Lower lobe of right lung (tissue), 2 donors: Measurements from ENCODE around the gene FBLN2. TPM values are rescaled to one million over a fixed set of nuclear protein-coding genes. Genes with fewer than 3 reads are reported as not detected.
A peak's percentile ranks its signal among the peaks of the same experiment; 100 is the strongest.

ENCODE experiments used
- ATAC-seq, 2 donors: fragments of 200-7000 bp; cut with Tn5 transposase; one replicate each; pipeline ENCODE4 v1.9.1; 2020 to 2022; ENCODE audit warnings: mild to moderate bottlenecking in 2 of 2, moderate library complexity in 2 of 2
- DNase-seq: peaks from one replicate; pipeline ENCODE4 v3.0.0-alpha.2; 2020
- H3K27ac ChIP-seq: fragments of 200-600 bp; one replicate; pipeline ENCODE4 v1.8.0; 2022
- H3K27me3 ChIP-seq: fragments of 200-600 bp; one replicate; pipeline ENCODE4 v1.8.0; 2022; ENCODE audit warnings: low read depth
- H3K36me3 ChIP-seq: fragments of 200-600 bp; one replicate; pipeline ENCODE4 v1.8.0; 2022; ENCODE audit warnings: mild to moderate bottlenecking
- H3K4me1 ChIP-seq: fragments of 200-600 bp; one replicate; pipeline ENCODE4 v1.8.0; 2022
- H3K4me3 ChIP-seq: fragments of 200-600 bp; one replicate; pipeline ENCODE4 v1.8.0; 2022; ENCODE audit warnings: mild to moderate bottlenecking
- H3K9me3 ChIP-seq: fragments of 200-600 bp; one replicate; pipeline ENCODE4 v1.8.0; 2022
- intact Hi-C: fragments of 100-400 bp; cut with DNase I; formaldehyde crosslinking; loops from one replicate; pipeline ENCODE4 v1.11.0; 2022
- total RNA-seq: library from RNA; stranded (reverse); fragmentation: NEBNext Ultra II Directional; extraction: Animal tissue kit (Norgen Biotek cat#: 25700); gene quantifications from one replicate; pipeline ENCODE4 v1.2.1, GENCODE V29; 2021
- TF ChIP-seq, protein P1 (sequence below): fragments of 200-600 bp; IDR thresholded peaks from one replicate; pipeline ENCODE4 v1.8.0; 2022; ENCODE audit warnings: antibody characterized with exemption, mild to moderate bottlenecking
- donor health status: DM: no; HTN: yes; CAD: no; lungs with severe emphysema.

FBLN2 gene
- total RNA-seq, 1 donor from 2014 or later, result 40.8 TPM

GRCh38 chr3:13525827-13526625 is 22.9 kb upstream of the FBLN2 start:
- Histone ChIP-seq H3K27me3 (no peaks in the 10 kb centered on the region), H3K4me3 (no peak overlapping the region), H3K27ac (peak overlapping the region; percentile 37), H3K4me1 (no peaks in the 10 kb centered on the region), H3K36me3 (no peaks in the 10 kb centered on the region), H3K9me3 (no peaks in the 10 kb centered on the region)
- ATAC-seq (no peak), DNase-seq (no peak)
- intact Hi-C loops, result no loop called here
- TF ChIP-seq, protein P1, sequence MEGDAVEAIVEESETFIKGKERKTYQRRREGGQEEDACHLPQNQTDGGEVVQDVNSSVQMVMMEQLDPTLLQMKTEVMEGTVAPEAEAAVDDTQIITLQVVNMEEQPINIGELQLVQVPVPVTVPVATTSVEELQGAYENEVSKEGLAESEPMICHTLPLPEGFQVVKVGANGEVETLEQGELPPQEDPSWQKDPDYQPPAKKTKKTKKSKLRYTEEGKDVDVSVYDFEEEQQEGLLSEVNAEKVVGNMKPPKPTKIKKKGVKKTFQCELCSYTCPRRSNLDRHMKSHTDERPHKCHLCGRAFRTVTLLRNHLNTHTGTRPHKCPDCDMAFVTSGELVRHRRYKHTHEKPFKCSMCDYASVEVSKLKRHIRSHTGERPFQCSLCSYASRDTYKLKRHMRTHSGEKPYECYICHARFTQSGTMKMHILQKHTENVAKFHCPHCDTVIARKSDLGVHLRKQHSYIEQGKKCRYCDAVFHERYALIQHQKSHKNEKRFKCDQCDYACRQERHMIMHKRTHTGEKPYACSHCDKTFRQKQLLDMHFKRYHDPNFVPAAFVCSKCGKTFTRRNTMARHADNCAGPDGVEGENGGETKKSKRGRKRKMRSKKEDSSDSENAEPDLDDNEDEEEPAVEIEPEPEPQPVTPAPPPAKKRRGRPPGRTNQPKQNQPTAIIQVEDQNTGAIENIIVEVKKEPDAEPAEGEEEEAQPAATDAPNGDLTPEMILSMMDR, result no peak

GRCh38 chr3:13526626-13526949 is 22.3 kb upstream of the FBLN2 start:
- intact Hi-C loops, result no loop called here

DNA sequence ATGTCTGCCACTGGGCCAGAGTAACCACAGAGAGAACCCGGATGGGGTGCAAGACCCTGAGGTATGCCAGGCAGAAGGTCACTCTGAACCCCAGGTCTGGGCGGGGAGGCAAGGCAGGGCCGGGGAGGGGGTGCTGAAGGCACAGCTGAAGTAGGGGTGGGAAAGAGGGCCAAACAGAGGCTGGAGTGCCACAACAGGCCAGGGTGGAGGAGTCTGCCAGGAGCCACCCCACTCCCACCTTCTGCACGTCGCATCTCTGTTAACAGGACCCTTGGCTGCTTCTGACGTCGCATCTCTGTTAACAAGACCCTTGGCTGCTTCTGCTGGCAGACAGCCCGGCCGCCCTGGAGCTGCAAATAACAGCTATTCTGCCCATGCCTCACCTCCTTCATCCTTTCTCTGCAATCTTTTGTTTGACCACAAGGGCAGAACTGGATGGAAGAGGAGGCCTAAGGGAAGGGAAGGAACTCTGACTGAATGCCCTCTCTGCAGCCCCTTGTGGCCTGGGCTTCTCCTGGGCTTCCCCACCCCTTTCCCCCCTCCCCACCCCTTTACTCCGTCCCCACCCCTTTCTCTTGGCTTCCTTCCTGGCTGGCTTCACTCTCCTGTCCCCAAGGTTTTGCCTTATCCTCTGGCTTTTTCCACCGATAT is 20.6 kb upstream of the FBLN2 start:
- intact Hi-C loops, result no loop called here
- Histone ChIP-seq H3K4me3 (no peak overlapping the region), H3K36me3 (no peaks in the 10 kb centered on the region), H3K4me1 (no peaks in the 10 kb centered on the region), H3K9me3 (no peaks in the 10 kb centered on the region), H3K27ac (no peak overlapping the region), H3K27me3 (no peaks in the 10 kb centered on the region)
- ATAC-seq (no peak), DNase-seq (no peak)
- TF ChIP-seq, protein P1, result no peak

More at GRCh38 chr3:13526626-13526949, 22.3 kb upstream of the FBLN2 start:
- no peaks in the 10 kb centered on the region for H3K9me3 ChIP-seq
- no peaks in the 10 kb centered on the region for H3K4me1 ChIP-seq
- TF ChIP-seq, protein P1, result no peak
- DNase-seq, result no peak
- H3K27ac ChIP-seq, result no peak overlapping the region
- ATAC-seq, result no peak
- no peak overlapping the region for H3K4me3 ChIP-seq
- no peaks in the 10 kb centered on the region for H3K36me3 ChIP-seq
- no peaks in the 10 kb centered on the region for H3K27me3 ChIP-seq

- TF ChIP-seq, protein P1, result no peak
- intact Hi-C loops, result no loop called here
Observed at GRCh38 chr3:13529196-13530112, 19.5 kb upstream of the FBLN2 start.

GRCh38 chr3:13530241-13531009 is 18.5 kb upstream of the FBLN2 start:
- Histone ChIP-seq H3K4me3 (no peak overlapping the region), H3K4me1 (no peaks in the 10 kb centered on the region), H3K27me3 (no peaks in the 10 kb centered on the region), H3K36me3 (no peaks in the 10 kb centered on the region), H3K9me3 (no peaks in the 10 kb centered on the region), H3K27ac (no peak overlapping the region)
- TF ChIP-seq, protein P1, result no peak
- ATAC-seq (no peak), DNase-seq (no peak)
- intact Hi-C loops, result no loop called here

More at GRCh38 chr3:13529196-13530112, 19.5 kb upstream of the FBLN2 start:
- Histone ChIP-seq H3K9me3 (no peaks in the 10 kb centered on the region), H3K27me3 (no peaks in the 10 kb centered on the region), H3K36me3 (no peaks in the 10 kb centered on the region), H3K27ac (no peak overlapping the region), H3K4me3 (no peak overlapping the region), H3K4me1 (no peaks in the 10 kb centered on the region)
- ATAC-seq (no peak), DNase-seq (no peak)
